Esophagus squamous epithelium (tissue), 5 donors: ENCODE measurements around the gene GPR176. TPM values are rescaled to one million over a fixed set of nuclear protein-coding genes. Genes with fewer than 3 reads are reported as not detected.

ENCODE experiments used
- DNase-seq: peaks from one replicate; lab custom pipeline; 2025; lab: John Stamatoyannopoulos, UW
- H3K27ac ChIP-seq, 4 donors: fragments of 200-600 bp; sonication (generic); one replicate each; pipeline ENCODE4 v1.5.1; 2016 to 2019; ENCODE audit warnings: mild to moderate bottlenecking in 1 of 4
- H3K27me3 ChIP-seq, 4 donors: fragments of 200-600 bp; sonication (generic); 1 replicate in 3 of 4; 2 replicates in 1 of 4; pipeline versions ENCODE4 v1.5.1 to v1.6.0; 2017 to 2021; ENCODE audit warnings: antibody characterized with exemption in 1 of 4
- H3K36me3 ChIP-seq, 3 donors: fragments of 200-600 bp; sonication (generic); one replicate each; pipeline ENCODE4 v1.5.1; 2016 to 2019
- H3K4me1 ChIP-seq, 3 donors: fragments of 200-600 bp; sonication (generic); one replicate each; pipeline ENCODE4 v1.5.1; 2017 to 2019
- H3K4me3 ChIP-seq, 4 donors: fragments of 200-600 bp; sonication (generic); 1 replicate in 3 of 4; 2 replicates in 1 of 4; pipeline ENCODE4 v1.5.1; 2016 to 2019; ENCODE audit warnings: mild to moderate bottlenecking in 2 of 4, moderate library complexity in 1 of 4
- H3K9me3 ChIP-seq, 3 donors: fragments of 200-600 bp; sonication (generic); one replicate each; pipeline ENCODE4 v1.5.1; 2016 to 2019
- CTCF ChIP-seq, 6 experiments: fragments of 450-650 bp in 4 of 6; fragments of 200-600 bp in 2 of 6; sonication (generic) in 2 of 6; IDR thresholded peaks; one replicate each; pipeline ENCODE4 v1.5.1; 2016 to 2019; ENCODE audit warnings: antibody characterized with exemption in 6 of 6, mild to moderate bottlenecking in 4 of 6, moderate library complexity in 4 of 6
- POLR2A ChIP-seq, 4 donors: fragments of 450-650 bp; IDR thresholded peaks; one replicate each; pipeline ENCODE4 v1.6.1; 2017; ENCODE audit warnings: antibody characterized with exemption in 4 of 4, mild to moderate bottlenecking in 4 of 4, moderate library complexity in 3 of 4
- WGBS, 2 donors: methylation state at CpG; one replicate each; pipeline ENCODE4 v1.1.5; 2018; 5-methylcytosine and 5-hydroxymethylcytosine counted together
- intact Hi-C: fragments of 100-400 bp; cut with DNase I; formaldehyde crosslinking; loops from one replicate; pipeline ENCODE4 v1.15.0; 2022
- total RNA-seq, 4 donors: library from RNA; depleted of rRNA; stranded (reverse); fragments of >200 nt; gene quantifications; one replicate each; pipeline ENCODE4 v1.1.0, GENCODE V29; 2016
- donor health status: DM: yes; HTN: yes; CAD: no.

Gene GPR176
- total RNA-seq, 4 donors from 2014 or later: 1.1 to 5.0 (median 4.0) TPM; not detected in 1

- Histone ChIP-seq H3K9me3 (no peaks in the 10 kb centered on the region), H3K36me3 (peaks cover 3 to 87% (median 5%) of the 10 kb centered on the region in 3 donors), H3K4me1 (no peaks in the 10 kb centered on the region), H3K27me3 (no peaks in the 10 kb centered on the region), H3K27ac (no peak overlapping the region), H3K4me3 (no peak overlapping the region)
- intact Hi-C loops: no loop called here
- no peak for DNase-seq
- no peak for TF ChIP-seq POLR2A (IDR thresholded peaks at IDR 0.05)
- TF ChIP-seq CTCF (IDR thresholded peaks at IDR 0.05): no peak
- 67 to 69% methylated on average over 2 of the region's 2 CpGs for WGBS, 2 donors
These were observed 43.7 kb upstream of the GPR176 start for GRCh38 chr15:39963786-39964185.

- Histone ChIP-seq H3K4me1 (no peaks in the 10 kb centered on the region), H3K36me3 (peaks cover 5 to 87% (median 9%) of the 10 kb centered on the region in 3 donors)
- WGBS, 2 donors: 78 to 86% methylated on average over 1 of the region's 1 CpG
These were observed 41.0 kb upstream of the GPR176 start for GRCh38 chr15:39961051-39961450.

GRCh38 chr15:39960411-39960810 lies 40.3 kb upstream of the GPR176 start:
- H3K27ac ChIP-seq: no peak overlapping the region
- intact Hi-C loops: no loop called here
- H3K9me3 ChIP-seq: no peaks in the 10 kb centered on the region
- TF ChIP-seq CTCF (IDR thresholded peaks at IDR 0.05) (no peak), POLR2A (IDR thresholded peaks at IDR 0.05) (no peak)
- no peak overlapping the region for H3K4me3 ChIP-seq
- no peaks in the 10 kb centered on the region for H3K27me3 ChIP-seq
- 73 to 85% methylated on average over 3 of the region's 3 CpGs for WGBS, 2 donors
- no peak for DNase-seq
- H3K36me3 ChIP-seq: peaks cover 7 to 87% (median 9%) of the 10 kb centered on the region in 3 donors
- H3K4me1 ChIP-seq: no peaks in the 10 kb centered on the region

More at GRCh38 chr15:39961051-39961450, 41.0 kb upstream of the GPR176 start:
- no peak overlapping the region for H3K27ac ChIP-seq
- no peaks in the 10 kb centered on the region for H3K9me3 ChIP-seq
- no peaks in the 10 kb centered on the region for H3K27me3 ChIP-seq
- intact Hi-C loops: no loop called here
- no peak for DNase-seq
- no peak overlapping the region for H3K4me3 ChIP-seq
- TF ChIP-seq CTCF (IDR thresholded peaks at IDR 0.05) (no peak), POLR2A (IDR thresholded peaks at IDR 0.05) (no peak)

- no peak for DNase-seq
These were observed 39.3 kb upstream of the GPR176 start for GRCh38 chr15:39959411-39959810.

GRCh38 chr15:39957481-39957880 lies 37.4 kb upstream of the GPR176 start:
- no peaks in the 10 kb centered on the region for H3K9me3 ChIP-seq
- H3K27me3 ChIP-seq: no peaks in the 10 kb centered on the region
- TF ChIP-seq POLR2A (IDR thresholded peaks at IDR 0.05) (no peak), CTCF (IDR thresholded peaks at IDR 0.05) (no peak)
- WGBS, 2 donors: 60% methylated on average over 1 of the region's 1 CpG; no CpG with 5 or more reads in 1 of the 2 donors
- peaks cover 0 to 5% (median 0%) of the 10 kb centered on the region in 3 donors for H3K4me1 ChIP-seq
- DNase-seq: no peak
- peaks cover 12 to 99% (median 14%) of the 10 kb centered on the region in 3 donors for H3K36me3 ChIP-seq
- intact Hi-C loops: no loop called here
- no peak overlapping the region for H3K27ac ChIP-seq
- H3K4me3 ChIP-seq: no peak overlapping the region

More at GRCh38 chr15:39959411-39959810, 39.3 kb upstream of the GPR176 start:
- TF ChIP-seq POLR2A (IDR thresholded peaks at IDR 0.05) (no peak), CTCF (IDR thresholded peaks at IDR 0.05) (no peak)
- intact Hi-C loops: no loop called here
- H3K36me3 ChIP-seq: peaks cover 12 to 87% (median 14%) of the 10 kb centered on the region in 3 donors
- no peak overlapping the region for H3K27ac ChIP-seq
- WGBS, 2 donors: 63 to 69% methylated on average over 1 of the region's 1 CpG
- H3K4me3 ChIP-seq: no peak overlapping the region
- H3K27me3 ChIP-seq: no peaks in the 10 kb centered on the region
- no peaks in the 10 kb centered on the region for H3K9me3 ChIP-seq
- no peaks in the 10 kb centered on the region for H3K4me1 ChIP-seq
